ENCODE measurements around the gene YIPF4. TPM values are rescaled to one million over a fixed set of nuclear protein-coding genes. Genes with fewer than 3 reads are reported as not detected.
A peak's percentile ranks its signal among the peaks of the same experiment; 100 is the strongest.
"Not testable (repeated sequence)": the region's sequence is repeated elsewhere in the genome, so short reads cannot be mapped to it uniquely, and the experiment has no call there.

Gene YIPF4
- total RNA-seq, 1 donor, result 56.1 TPM

DNA sequence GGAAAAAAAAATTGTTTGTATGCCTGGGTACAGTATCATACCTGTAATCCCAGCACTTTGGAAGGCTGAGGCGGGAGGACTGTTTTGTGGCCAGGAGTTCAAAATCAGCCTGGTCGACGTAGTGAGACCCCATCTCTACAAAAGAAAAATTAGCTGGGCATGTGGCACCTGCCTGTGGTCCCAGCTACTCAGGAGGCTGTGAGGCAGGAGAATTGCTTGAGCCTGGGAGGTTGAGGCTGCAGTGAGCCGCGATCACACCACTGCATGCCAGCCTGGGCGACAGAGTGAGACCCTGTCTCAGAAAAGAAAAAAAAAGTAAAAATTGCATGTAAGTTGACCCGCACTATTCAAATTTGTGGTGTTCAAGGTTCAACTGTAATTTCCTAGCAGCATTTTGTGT lies 32.9 kb downstream of the YIPF4 start:
- no peak overlapping the region for H3K4me3 ChIP-seq (ENCODE audit: low read depth, low read length)
- TF ChIP-seq CTCF (IDR thresholded peaks at IDR 0.05; ENCODE audit: insufficient read depth, low read length), result no peak
- DNase-seq (ENCODE audit: low read depth), result no peak

GRCh38 chr2:32314886-32315285 lies 37.2 kb downstream of the YIPF4 start:
- no peak for TF ChIP-seq CTCF (IDR thresholded peaks at IDR 0.05; ENCODE audit: insufficient read depth, low read length)
- H3K4me3 ChIP-seq (ENCODE audit: low read depth, low read length), result no peak overlapping the region
- DNase-seq (ENCODE audit: low read depth), result no peak

DNA sequence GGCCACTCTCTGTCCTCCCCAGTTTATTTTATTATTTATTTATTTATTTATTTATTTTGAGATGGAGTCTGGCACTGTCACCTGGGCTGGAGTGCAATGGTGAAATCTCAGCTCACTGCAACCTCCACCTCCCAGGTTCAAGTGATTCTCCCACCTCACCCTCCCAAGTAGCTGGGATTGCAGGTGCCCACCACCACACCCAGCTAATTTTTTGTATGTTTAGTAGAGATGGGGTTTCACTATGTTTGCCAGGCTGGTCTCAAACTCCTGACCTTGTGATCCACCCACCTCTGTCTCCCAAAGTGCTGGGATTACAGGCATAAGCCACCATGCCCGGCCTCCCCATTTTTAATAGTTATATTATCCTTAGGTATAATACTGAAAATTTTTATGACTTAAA lies 51.0 kb downstream of the YIPF4 start:
- not testable (repeated sequence) for DNase-seq (ENCODE audit: low read depth); H3K4me3 ChIP-seq (ENCODE audit: low read depth, low read length)

DNA sequence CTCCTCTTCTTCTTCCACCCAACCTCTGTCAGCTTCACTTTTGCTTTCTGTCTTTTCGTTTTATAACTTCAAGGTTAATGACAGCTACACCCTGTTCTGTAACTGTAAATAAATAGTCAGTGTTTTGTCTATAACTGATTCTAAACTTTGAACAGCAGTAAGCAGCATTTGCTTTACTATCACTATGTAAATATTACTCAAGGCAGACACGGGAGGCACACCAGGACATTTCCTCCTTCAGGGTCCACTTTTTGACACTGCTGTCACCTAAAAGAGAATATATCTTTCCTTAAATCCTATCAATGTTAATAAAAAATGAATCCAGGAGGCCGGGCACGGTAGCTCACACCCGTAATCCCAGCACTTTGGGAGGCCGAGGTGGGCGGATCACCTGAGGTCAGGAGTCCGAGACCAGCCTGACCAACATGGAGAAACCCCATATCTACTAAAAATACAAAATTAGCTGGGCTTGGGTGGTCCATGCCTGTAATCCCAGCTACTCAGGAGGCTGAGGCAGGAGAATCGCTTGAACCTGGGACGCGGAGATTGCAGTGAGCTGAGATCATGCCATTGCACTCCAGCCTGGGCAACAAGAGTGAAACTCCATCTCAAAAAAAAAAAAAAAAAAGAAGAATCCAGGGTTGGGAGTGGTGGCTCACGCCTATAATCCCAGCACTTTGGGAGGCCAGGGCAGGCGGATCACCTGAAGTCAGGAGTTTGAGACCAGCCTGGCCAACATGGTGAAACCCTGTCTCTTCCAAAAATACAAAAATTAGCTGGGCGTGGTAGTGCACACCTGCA lies 51.7 kb downstream of the YIPF4 start:
- not testable (repeated sequence) for DNase-seq (ENCODE audit: low read depth); H3K4me3 ChIP-seq (ENCODE audit: low read depth, low read length)

DNA sequence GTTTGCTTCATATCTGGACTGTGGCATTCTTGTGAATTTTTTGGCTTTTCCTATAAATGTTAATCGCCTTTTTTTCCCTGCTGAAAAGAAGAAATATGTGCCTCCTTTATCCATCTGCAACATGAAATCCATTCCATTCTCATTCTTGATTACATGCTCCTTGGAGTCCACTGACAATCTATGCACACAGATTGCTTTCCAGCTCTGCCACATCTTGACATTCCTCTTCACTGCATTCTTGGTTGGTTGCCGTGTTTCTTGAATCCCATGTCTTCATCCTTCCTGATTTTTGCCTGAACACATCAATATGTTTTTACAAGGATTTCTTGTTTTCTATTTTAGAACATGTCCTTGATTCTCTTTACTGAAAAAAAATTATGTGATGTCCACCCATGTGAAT lies 52.4 kb downstream of the YIPF4 start:
- TF ChIP-seq CTCF (IDR thresholded peaks at IDR 0.05; ENCODE audit: insufficient read depth, low read length), result no peak
- DNase-seq (ENCODE audit: low read depth), result peak; percentile 70
- no peak overlapping the region for H3K4me3 ChIP-seq (ENCODE audit: low read depth, low read length)

DNA sequence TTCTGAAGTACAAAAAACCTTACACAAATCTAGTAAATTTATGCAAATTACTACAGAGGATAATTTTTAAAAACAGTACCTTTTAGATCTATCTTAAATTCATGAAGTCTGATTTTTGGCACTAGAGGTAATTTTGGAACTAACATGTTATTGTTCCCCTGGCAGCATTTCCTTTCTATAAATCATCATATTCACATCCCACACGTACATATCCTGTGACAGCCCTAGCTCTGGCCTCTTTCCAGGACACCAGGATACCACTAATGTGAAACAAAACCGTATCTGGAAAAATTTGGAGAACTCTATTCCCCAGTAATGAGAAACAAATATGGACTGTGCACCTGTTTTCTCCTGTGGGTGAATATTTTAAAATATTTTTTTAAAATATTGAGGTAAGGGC lies 65.1 kb downstream of the YIPF4 start:
- peak; percentile 22 for DNase-seq (ENCODE audit: low read depth)
- TF ChIP-seq CTCF (IDR thresholded peaks at IDR 0.05; ENCODE audit: insufficient read depth, low read length), result no peak
- no peak overlapping the region for H3K4me3 ChIP-seq (ENCODE audit: low read depth, low read length)

DNA sequence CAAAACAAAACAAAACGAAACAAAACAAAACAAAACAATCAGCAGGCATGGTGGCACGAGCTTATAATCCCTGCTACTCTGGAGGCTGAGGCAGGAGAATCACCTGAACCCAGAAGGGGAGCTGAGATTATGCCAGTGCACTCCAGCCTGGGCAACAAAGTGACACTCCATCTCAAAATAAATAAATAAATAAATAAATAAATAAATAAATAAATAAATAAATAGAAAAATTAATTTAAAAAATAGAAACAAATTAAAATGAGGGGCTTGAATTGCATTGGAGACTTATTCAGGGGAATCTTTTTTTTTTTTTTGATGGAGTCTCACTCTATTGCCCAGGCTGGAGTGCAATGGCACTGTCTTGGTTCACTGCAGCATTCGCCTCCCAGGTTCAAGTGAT lies 73.1 kb downstream of the YIPF4 start:
- H3K4me3 ChIP-seq (ENCODE audit: low read depth, low read length); DNase-seq (ENCODE audit: low read depth): not testable (repeated sequence)

DNA sequence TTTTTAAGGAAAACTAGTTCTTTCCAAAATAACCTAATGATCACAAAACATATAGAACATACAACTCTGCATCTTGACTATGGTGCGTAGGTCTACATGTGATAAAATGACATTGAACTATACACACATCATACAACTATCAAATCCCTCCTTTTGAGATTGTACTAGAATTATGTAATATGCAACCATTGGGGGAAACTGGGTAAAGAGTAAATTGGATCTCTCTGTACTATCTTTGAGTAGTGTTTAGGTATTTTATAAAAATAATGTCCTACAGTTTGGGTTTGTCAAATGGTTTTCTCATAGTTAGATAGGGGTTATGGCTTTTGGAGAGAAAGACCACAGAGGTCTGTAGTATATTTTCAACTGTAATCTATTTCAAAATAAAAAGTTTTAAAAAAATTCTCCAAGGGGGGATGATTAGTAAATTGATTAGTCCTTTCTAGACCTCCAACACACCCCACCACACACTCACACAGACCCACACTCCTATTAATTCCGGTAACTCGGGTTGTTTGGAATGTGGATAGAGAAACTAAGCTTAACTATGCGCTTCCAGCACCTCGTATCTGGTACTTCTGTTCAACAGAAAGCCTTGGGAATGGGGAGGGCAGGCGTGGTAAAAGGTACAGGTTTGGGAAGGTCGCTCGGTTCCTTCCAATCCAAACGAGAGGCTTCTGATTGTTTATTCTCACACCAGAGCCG lies 78.4 kb downstream of the YIPF4 start:
- DNase-seq (ENCODE audit: low read depth), result no peak
- no peak for TF ChIP-seq CTCF (IDR thresholded peaks at IDR 0.05; ENCODE audit: insufficient read depth, low read length)
- H3K4me3 ChIP-seq (ENCODE audit: low read depth, low read length), result peak overlapping the region; percentile 93

All from fibroblast of the aortic adventitia (primary cell).